Parathyroid adenoma (tissue), 2 donors: ENCODE data around the gene MTIF3.

Experiments
- H2AFZ ChIP-seq: fragments of 300-600 bp; sonication (generic); one replicate; pipeline ENCODE4 v1.7.0; 2017; ENCODE audit warnings: antibody characterized with exemption, mild to moderate bottlenecking
- H3K27ac ChIP-seq: fragments of 300-600 bp; sonication (generic); one replicate; pipeline ENCODE4 v1.7.0; 2017
- H3K27me3 ChIP-seq: fragments of 300-600 bp; sonication (generic); one replicate; pipeline ENCODE4 v1.7.0; 2017; ENCODE audit warnings: low read length; ENCODE audit not compliant: control insufficient read depth, insufficient read depth
- H3K36me3 ChIP-seq: fragments of 300-600 bp; sonication (generic); one replicate; pipeline ENCODE4 v1.7.0; 2017; ENCODE audit warnings: low read length; ENCODE audit not compliant: control insufficient read depth, insufficient read depth
- H3K4me1 ChIP-seq: fragments of 300-600 bp; sonication (generic); one replicate; pipeline ENCODE4 v1.7.0; 2017; ENCODE audit warnings: control low read depth
- H3K4me2 ChIP-seq: fragments of 300-600 bp; sonication (generic); one replicate; pipeline ENCODE4 v1.7.0; 2017; ENCODE audit warnings: low read length
- H3K4me3 ChIP-seq: fragments of 300-600 bp; sonication (generic); one replicate; pipeline ENCODE4 v1.7.0; 2017; ENCODE audit warnings: low read depth, low read length
- H3K79me2 ChIP-seq: fragments of 300-600 bp; sonication (generic); one replicate; pipeline ENCODE4 v1.7.0; 2017; ENCODE audit warnings: control low read depth
- H3K9ac ChIP-seq: fragments of 300-600 bp; sonication (generic); one replicate; pipeline ENCODE4 v1.7.0; 2017; ENCODE audit warnings: mild to moderate bottlenecking
- H3K9me3 ChIP-seq: fragments of 300-600 bp; sonication (generic); one replicate; pipeline ENCODE4 v1.7.0; 2017; ENCODE audit warnings: low read length; ENCODE audit not compliant: control insufficient read depth
- TF ChIP-seq, protein P1 (sequence below): fragments of 300-600 bp; sonication (generic); IDR thresholded peaks from one replicate; pipeline ENCODE4 v1.7.0; 2017; ENCODE audit warnings: antibody characterized with exemption, mild to moderate bottlenecking
- donor health status: primary hyperparathyroidism.

The MTIF3 gene

DNA sequence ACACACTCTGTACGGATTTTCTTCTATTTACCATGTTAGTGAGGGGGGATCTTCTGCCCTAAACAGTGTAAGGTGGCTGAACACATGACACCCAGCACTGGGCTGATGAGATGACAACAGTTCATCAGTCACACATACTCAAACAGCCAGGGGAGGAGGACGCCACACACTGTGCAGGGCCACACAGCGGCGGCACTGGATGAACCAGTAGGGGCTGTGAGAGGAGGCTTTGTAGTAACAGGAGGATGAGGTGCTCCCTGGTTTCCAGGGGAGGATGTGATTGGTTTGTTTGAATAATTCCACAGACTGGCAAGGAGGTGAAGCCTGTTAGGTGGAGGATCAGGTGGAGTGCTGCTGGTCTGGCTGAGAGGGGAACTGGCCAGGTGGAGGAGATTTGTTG, 42.3 kb downstream of the MTIF3 start:
- TF ChIP-seq, protein P1, sequence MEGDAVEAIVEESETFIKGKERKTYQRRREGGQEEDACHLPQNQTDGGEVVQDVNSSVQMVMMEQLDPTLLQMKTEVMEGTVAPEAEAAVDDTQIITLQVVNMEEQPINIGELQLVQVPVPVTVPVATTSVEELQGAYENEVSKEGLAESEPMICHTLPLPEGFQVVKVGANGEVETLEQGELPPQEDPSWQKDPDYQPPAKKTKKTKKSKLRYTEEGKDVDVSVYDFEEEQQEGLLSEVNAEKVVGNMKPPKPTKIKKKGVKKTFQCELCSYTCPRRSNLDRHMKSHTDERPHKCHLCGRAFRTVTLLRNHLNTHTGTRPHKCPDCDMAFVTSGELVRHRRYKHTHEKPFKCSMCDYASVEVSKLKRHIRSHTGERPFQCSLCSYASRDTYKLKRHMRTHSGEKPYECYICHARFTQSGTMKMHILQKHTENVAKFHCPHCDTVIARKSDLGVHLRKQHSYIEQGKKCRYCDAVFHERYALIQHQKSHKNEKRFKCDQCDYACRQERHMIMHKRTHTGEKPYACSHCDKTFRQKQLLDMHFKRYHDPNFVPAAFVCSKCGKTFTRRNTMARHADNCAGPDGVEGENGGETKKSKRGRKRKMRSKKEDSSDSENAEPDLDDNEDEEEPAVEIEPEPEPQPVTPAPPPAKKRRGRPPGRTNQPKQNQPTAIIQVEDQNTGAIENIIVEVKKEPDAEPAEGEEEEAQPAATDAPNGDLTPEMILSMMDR = no peak
- Histone ChIP-seq H3K36me3 (no peaks in the 10 kb centered on the region), H3K9ac (no peak overlapping the region), H3K4me1 (no peaks in the 10 kb centered on the region), H3K4me2 (no peak overlapping the region), H3K4me3 (no peak overlapping the region), H3K79me2 (no peaks in the 10 kb centered on the region), H3K27me3 (no peaks in the 10 kb centered on the region), H3K27ac (no peak overlapping the region), H3K9me3 (no peaks in the 10 kb centered on the region), H2AFZ (no peak overlapping the region)

- Histone ChIP-seq H3K4me1 (no peaks in the 10 kb centered on the region), H3K79me2 (no peaks in the 10 kb centered on the region), H3K27me3 (no peaks in the 10 kb centered on the region), H3K27ac (no peak overlapping the region), H3K36me3 (no peaks in the 10 kb centered on the region), H3K9me3 (no peaks in the 10 kb centered on the region), H3K9ac (no peak overlapping the region), H3K4me3 (no peak overlapping the region), H3K4me2 (no peak overlapping the region), H2AFZ (no peak overlapping the region)
- TF ChIP-seq, protein P1 = peak; percentile 40
These were observed 44.0 kb downstream of the MTIF3 start for GRCh38 chr13:27406178-27406939.

GRCh38 chr13:27405546-27406134, 44.7 kb downstream of the MTIF3 start:
- Histone ChIP-seq H2AFZ (no peak overlapping the region), H3K79me2 (no peaks in the 10 kb centered on the region), H3K4me3 (no peak overlapping the region), H3K9me3 (no peaks in the 10 kb centered on the region), H3K9ac (no peak overlapping the region), H3K27me3 (no peaks in the 10 kb centered on the region), H3K27ac (no peak overlapping the region), H3K4me1 (no peaks in the 10 kb centered on the region), H3K4me2 (no peak overlapping the region), H3K36me3 (no peaks in the 10 kb centered on the region)
- TF ChIP-seq, protein P1 = no peak

- no peaks in the 10 kb centered on the region for H3K4me1 ChIP-seq
- no peak overlapping the region for H3K9ac ChIP-seq
- no peaks in the 10 kb centered on the region for H3K36me3 ChIP-seq
- H3K4me2 ChIP-seq = no peak overlapping the region
- no peaks in the 10 kb centered on the region for H3K9me3 ChIP-seq
- no peak overlapping the region for H3K4me3 ChIP-seq
- no peaks in the 10 kb centered on the region for H3K27me3 ChIP-seq
- no peak overlapping the region for H2AFZ ChIP-seq
- no peak overlapping the region for H3K27ac ChIP-seq
- TF ChIP-seq, protein P1 = no peak
- H3K79me2 ChIP-seq = no peaks in the 10 kb centered on the region
These were observed 45.7 kb downstream of the MTIF3 start for GRCh38 chr13:27404680-27405079.
